ENCODE results near the gene ZC3H7B.

The ZC3H7B gene

GRCh38 chr22:41264408-41264941 is 36.9 kb upstream of the ZC3H7B start:
- TF ChIP-seq POLR2AphosphoS5 (IDR thresholded peaks at IDR 0.05; ENCODE audit: low read depth) (no peak), GABPA (IDR thresholded peaks at IDR 0.05; ENCODE audit: low read depth) (no peak), SPI1 (IDR thresholded peaks at IDR 0.05; ENCODE audit: borderline replicate concordance, low read depth) (no peak), REST (IDR thresholded peaks at IDR 0.05; ENCODE audit: insufficient replicate concordance, low read depth) (no peak)
- TF ChIP-seq, protein P1, sequence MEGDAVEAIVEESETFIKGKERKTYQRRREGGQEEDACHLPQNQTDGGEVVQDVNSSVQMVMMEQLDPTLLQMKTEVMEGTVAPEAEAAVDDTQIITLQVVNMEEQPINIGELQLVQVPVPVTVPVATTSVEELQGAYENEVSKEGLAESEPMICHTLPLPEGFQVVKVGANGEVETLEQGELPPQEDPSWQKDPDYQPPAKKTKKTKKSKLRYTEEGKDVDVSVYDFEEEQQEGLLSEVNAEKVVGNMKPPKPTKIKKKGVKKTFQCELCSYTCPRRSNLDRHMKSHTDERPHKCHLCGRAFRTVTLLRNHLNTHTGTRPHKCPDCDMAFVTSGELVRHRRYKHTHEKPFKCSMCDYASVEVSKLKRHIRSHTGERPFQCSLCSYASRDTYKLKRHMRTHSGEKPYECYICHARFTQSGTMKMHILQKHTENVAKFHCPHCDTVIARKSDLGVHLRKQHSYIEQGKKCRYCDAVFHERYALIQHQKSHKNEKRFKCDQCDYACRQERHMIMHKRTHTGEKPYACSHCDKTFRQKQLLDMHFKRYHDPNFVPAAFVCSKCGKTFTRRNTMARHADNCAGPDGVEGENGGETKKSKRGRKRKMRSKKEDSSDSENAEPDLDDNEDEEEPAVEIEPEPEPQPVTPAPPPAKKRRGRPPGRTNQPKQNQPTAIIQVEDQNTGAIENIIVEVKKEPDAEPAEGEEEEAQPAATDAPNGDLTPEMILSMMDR (IDR thresholded peaks at IDR 0.05; ENCODE audit: insufficient read depth, low read length): no peak
- DNase-seq (ENCODE audit: low read depth in 1 of 2, low spot score in 1 of 2): no peak

GRCh38 chr22:41267958-41268357 is 33.4 kb upstream of the ZC3H7B start:
- Histone ChIP-seq H3K4me3 (replicated peaks; ENCODE audit: insufficient read depth, low read length) (no peak overlapping the region), H3K27ac (replicated peaks) (no peak overlapping the region), H3K27me3 (ENCODE audit: insufficient read depth, poor library complexity, severe bottlenecking) (no peaks in the 10 kb centered on the region)
- DNase-seq (ENCODE audit: low read depth in 1 of 2, low spot score in 1 of 2): no peak
- TF ChIP-seq SPI1 (IDR thresholded peaks at IDR 0.05; ENCODE audit: borderline replicate concordance, low read depth): no peak
- no peak for TF ChIP-seq GABPA (IDR thresholded peaks at IDR 0.05; ENCODE audit: low read depth)
- TF ChIP-seq, protein P1 (IDR thresholded peaks at IDR 0.05; ENCODE audit: insufficient read depth, low read length): no peak
- no peak for TF ChIP-seq REST (IDR thresholded peaks at IDR 0.05; ENCODE audit: insufficient replicate concordance, low read depth)

More at GRCh38 chr22:41264408-41264941, 36.9 kb upstream of the ZC3H7B start:
- H3K27ac ChIP-seq (replicated peaks): no peak overlapping the region
- no peaks in the 10 kb centered on the region for H3K27me3 ChIP-seq (ENCODE audit: insufficient read depth, poor library complexity, severe bottlenecking)
- no peak overlapping the region for H3K4me3 ChIP-seq (replicated peaks; ENCODE audit: insufficient read depth, low read length)

DNA sequence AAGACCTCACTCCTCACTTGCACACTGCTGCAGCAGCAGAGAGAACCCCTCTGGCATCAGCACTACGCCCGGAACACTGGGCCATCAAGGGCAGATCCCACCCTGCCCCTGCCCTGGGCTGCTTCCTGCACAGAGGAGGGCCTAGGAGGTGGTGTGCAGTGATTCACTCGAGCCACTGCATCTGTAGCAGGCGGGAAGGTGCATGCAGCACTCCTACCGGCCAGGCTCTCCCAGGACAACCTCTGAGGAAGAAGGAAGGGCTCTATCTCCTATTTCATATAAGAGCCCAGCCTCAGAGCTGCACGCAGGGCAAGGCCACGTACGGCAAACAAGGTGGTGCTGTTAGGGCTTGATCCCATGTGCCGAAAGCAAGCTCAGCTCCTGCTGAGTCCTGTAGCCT is 29.5 kb upstream of the ZC3H7B start:
- H3K27ac ChIP-seq (replicated peaks): no peak overlapping the region
- no peak for TF ChIP-seq POLR2AphosphoS5 (IDR thresholded peaks at IDR 0.05; ENCODE audit: low read depth)
- TF ChIP-seq GABPA (IDR thresholded peaks at IDR 0.05; ENCODE audit: low read depth): no peak
- TF ChIP-seq SPI1 (IDR thresholded peaks at IDR 0.05; ENCODE audit: borderline replicate concordance, low read depth): no peak
- TF ChIP-seq, protein P1 (IDR thresholded peaks at IDR 0.05; ENCODE audit: insufficient read depth, low read length): no peak
- no peak for TF ChIP-seq REST (IDR thresholded peaks at IDR 0.05; ENCODE audit: insufficient replicate concordance, low read depth)
- no peaks in the 10 kb centered on the region for H3K27me3 ChIP-seq (ENCODE audit: insufficient read depth, poor library complexity, severe bottlenecking)
- DNase-seq (ENCODE audit: low read depth in 1 of 2, low spot score in 1 of 2): no peak
- H3K4me3 ChIP-seq (replicated peaks; ENCODE audit: insufficient read depth, low read length): no peak overlapping the region
